H9 (cell line): ENCODE results near the gene ECSIT. TPM values are rescaled to one million over a fixed set of nuclear protein-coding genes. Genes with fewer than 3 reads are reported as not detected.
"Not testable (repeated sequence)": the region's sequence is repeated elsewhere in the genome, so short reads cannot be mapped to it uniquely, and the experiment has no call there.

Source experiments
- DNase-seq: peaks from one replicate; pipeline ENCODE4 v3.0.0-alpha.2; 2017
- H2AFZ ChIP-seq: one replicate; pipeline ENCODE4 v1.6.1; 2013; ENCODE audit warnings: mild to moderate bottlenecking, low read length, control low read depth, moderate library complexity
- H2AK5ac ChIP-seq: 2 replicates; pipeline ENCODE4 v1.6.1; 2013; ENCODE audit warnings: low read length, control low read depth, mixed read lengths; ENCODE audit not compliant: insufficient read length
- H2BK120ac ChIP-seq: one replicate; pipeline ENCODE4 v1.6.1; 2013; ENCODE audit warnings: low read depth, mild to moderate bottlenecking, low read length, control low read depth, inconsistent platforms; ENCODE audit not compliant: poor library complexity, severe bottlenecking
- H2BK12ac ChIP-seq: 2 replicates; pipeline ENCODE4 v1.6.1; 2013; ENCODE audit warnings: low read length, control low read depth, mixed read lengths, low read depth; ENCODE audit not compliant: insufficient read length
- H2BK15ac ChIP-seq: 2 replicates; pipeline ENCODE4 v1.6.1; 2013; ENCODE audit warnings: low read depth, low read length, control low read depth
- H2BK20ac ChIP-seq: one replicate; pipeline ENCODE4 v1.6.1; 2013; ENCODE audit warnings: low read depth, mild to moderate bottlenecking, low read length, control low read depth, inconsistent platforms; ENCODE audit not compliant: poor library complexity, severe bottlenecking
- H2BK5ac ChIP-seq: 2 replicates; pipeline ENCODE4 v1.6.1; 2013; ENCODE audit warnings: low read length, control low read depth, mixed read lengths; ENCODE audit not compliant: insufficient read length
- H3K14ac ChIP-seq: 2 replicates; pipeline ENCODE4 v1.6.1; 2013; ENCODE audit warnings: low read length, control low read depth; ENCODE audit not compliant: insufficient read depth
- H3K18ac ChIP-seq: 2 replicates; pipeline ENCODE4 v1.6.1; 2013; ENCODE audit warnings: low read depth, mild to moderate bottlenecking, mixed read lengths, low read length, control low read depth; ENCODE audit not compliant: insufficient read length
- H3K23ac ChIP-seq: 2 replicates; pipeline ENCODE4 v1.6.1; 2013; ENCODE audit warnings: low read length, control low read depth, mixed read lengths, low read depth; ENCODE audit not compliant: insufficient read length
- H3K23me2 ChIP-seq: 2 replicates; pipeline ENCODE4 v1.6.1; 2013; ENCODE audit warnings: low read depth, mild to moderate bottlenecking, mixed read lengths, low read length, control low read depth; ENCODE audit not compliant: insufficient read length, poor library complexity, severe bottlenecking
- H3K27ac ChIP-seq: 2 replicates; pipeline ENCODE4 v1.5.1; 2013; ENCODE audit warnings: low read length, control low read depth, mixed read lengths, low read depth; ENCODE audit not compliant: insufficient read length
- H3K27me3 ChIP-seq: 2 replicates; pipeline ENCODE4 v1.6.1; 2013; ENCODE audit warnings: low read length, control low read depth, inconsistent platforms; ENCODE audit not compliant: insufficient read depth
- H3K4ac ChIP-seq: 2 replicates; pipeline ENCODE4 v1.6.1; 2013; ENCODE audit warnings: low read depth, mild to moderate bottlenecking, control low read depth, inconsistent platforms, low read length, moderate library complexity
- H3K4me1 ChIP-seq: 2 replicates; pipeline ENCODE4 v1.6.1; 2013; ENCODE audit warnings: low read length, control low read depth, inconsistent platforms; ENCODE audit not compliant: insufficient read depth
- H3K4me2 ChIP-seq: 2 replicates; pipeline ENCODE4 v1.6.1; 2013; ENCODE audit warnings: low read length, control low read depth, mixed read lengths; ENCODE audit not compliant: insufficient read length, insufficient read depth
- H3K56ac ChIP-seq: 2 replicates; pipeline ENCODE4 v1.6.1; 2013; ENCODE audit warnings: low read depth, mild to moderate bottlenecking, mixed read lengths, low read length, control low read depth; ENCODE audit not compliant: insufficient read length
- H3K79me1 ChIP-seq: 2 replicates; pipeline ENCODE4 v1.6.1; 2013; ENCODE audit warnings: low read depth, mild to moderate bottlenecking, moderate library complexity, low read length, control low read depth, inconsistent platforms; ENCODE audit not compliant: insufficient read depth, poor library complexity, severe bottlenecking
- H3K79me2 ChIP-seq: 2 replicates; pipeline ENCODE4 v1.6.1; 2013; ENCODE audit warnings: low read length, control low read depth, inconsistent platforms; ENCODE audit not compliant: insufficient read depth
- H3K9ac ChIP-seq: 2 replicates; pipeline ENCODE4 v1.6.1; 2013; ENCODE audit warnings: low read length, control low read depth, mixed read lengths; ENCODE audit not compliant: insufficient read length; ENCODE audit errors: extremely low read depth
- H3K9me3 ChIP-seq: one replicate; pipeline ENCODE4 v1.6.1; 2013; ENCODE audit warnings: low read depth, low read length, inconsistent platforms; ENCODE audit not compliant: control insufficient read depth
- H3T11ph ChIP-seq: one replicate; pipeline ENCODE4 v1.6.1; 2013; ENCODE audit warnings: mild to moderate bottlenecking, low read length, control low read depth, inconsistent platforms
- H4K20me1 ChIP-seq: one replicate; pipeline ENCODE4 v1.6.1; 2013; ENCODE audit not compliant: control insufficient read depth, insufficient read length, insufficient read depth
- H4K5ac ChIP-seq: 2 replicates; pipeline ENCODE4 v1.6.1; 2013; ENCODE audit warnings: low read depth, mild to moderate bottlenecking, mixed read lengths, low read length, control low read depth; ENCODE audit not compliant: insufficient read length
- H4K8ac ChIP-seq: replicated peaks from 2 replicates; pipeline ENCODE4 v1.6.1; 2013; ENCODE audit warnings: low read length, control low read depth, mixed read lengths, low read depth; ENCODE audit not compliant: insufficient read length
- H4K91ac ChIP-seq: 2 replicates; pipeline ENCODE4 v1.6.1; 2013; ENCODE audit warnings: low read depth, mild to moderate bottlenecking, moderate library complexity, mixed read lengths, low read length, control low read depth; ENCODE audit not compliant: insufficient read length
- H3K27ac Mint-ChIP-seq, 3 experiments: 2 replicates in 2 of 3; 3 replicates in 1 of 3; pipeline ENCODE4 v1.8.0; 2020 to 2021; ENCODE audit warnings: mixed read lengths in 3 of 3, mild to moderate bottlenecking in 1 of 3, moderate library complexity in 1 of 3
- H3K27me3 Mint-ChIP-seq: 2 replicates; pipeline ENCODE4 v1.8.0; 2021; ENCODE audit warnings: low read depth, mild to moderate bottlenecking, moderate library complexity, mixed read lengths
- H3K36me3 Mint-ChIP-seq, 3 experiments: 2 replicates in 2 of 3; 3 replicates in 1 of 3; pipeline ENCODE4 v1.8.0; 2020 to 2021; ENCODE audit warnings: low read depth in 3 of 3, mixed read lengths in 3 of 3; ENCODE audit not compliant: insufficient read depth in 1 of 3
- H3K4me1 Mint-ChIP-seq, 2 experiments: 2 replicates each; pipeline ENCODE4 v1.8.0; 2020; ENCODE audit warnings: mixed read lengths in 2 of 2
- H3K4me3 Mint-ChIP-seq, 2 experiments: 2 replicates in 1 of 2; 3 replicates in 1 of 2; pipeline ENCODE4 v1.8.0; 2020 to 2021; ENCODE audit warnings: mild to moderate bottlenecking in 2 of 2, mixed read lengths in 2 of 2, moderate library complexity in 1 of 2
- H3K9me3 Mint-ChIP-seq, 2 experiments: 2 replicates in 1 of 2; 3 replicates in 1 of 2; pipeline ENCODE4 v1.8.0; 2020; ENCODE audit warnings: mild to moderate bottlenecking in 2 of 2, mixed read lengths in 2 of 2, moderate library complexity in 1 of 2
- WGBS: extraction: QIAGEN DNeasy Blood & Tissue Kit; methylation state at CpG from one replicate; pipeline ENCODE4 v1.1.7; 2013; ENCODE audit warnings: missing lambda C conversion rate, low lambda C conversion rate, mixed read lengths; ENCODE audit not compliant: insufficient read length; ENCODE audit errors: extremely low coverage; 5-methylcytosine and 5-hydroxymethylcytosine counted together
- total RNA-seq: library from RNA; stranded (reverse); gene quantifications from 2 replicates; pipeline ENCODE4 v1.2.1, GENCODE V29; 2021
- TF ChIP-seq, protein P1 (sequence below): fragments of 200-600 bp; sonication (generic); conservative IDR thresholded peaks from 3 replicates; pipeline ENCODE4 v1.8.0; 2021; ENCODE audit warnings: antibody characterized with exemption, mild to moderate bottlenecking

The ECSIT gene
- total RNA-seq, 1 experiment from 2014 or later: 42.4 TPM

DNA sequence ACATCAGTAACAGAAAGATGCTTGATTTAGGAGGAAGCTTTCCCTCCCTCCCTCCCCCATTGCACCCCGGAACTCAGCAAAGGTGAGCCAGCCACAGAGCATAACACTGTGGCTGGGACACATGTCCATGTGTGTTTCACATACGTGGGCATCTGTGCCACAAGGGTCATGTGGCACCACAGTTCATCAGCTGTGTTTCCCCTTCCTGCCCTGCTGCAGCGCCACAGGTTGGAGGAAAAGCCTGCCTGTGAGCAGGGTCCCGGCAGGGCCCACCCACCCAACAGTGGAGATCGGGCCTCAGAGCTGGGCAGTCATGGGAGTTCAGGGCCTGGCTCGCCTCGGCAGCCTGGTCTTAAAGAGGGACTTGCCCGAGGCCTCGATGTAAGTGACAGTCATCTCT lies 45.8 kb upstream of the ECSIT start:
- Histone ChIP-seq H2BK120ac (no peak overlapping the region), H2AK5ac (no peak overlapping the region), H4K8ac (no peak overlapping the region), H3K27me3 (no peaks in the 10 kb centered on the region), H3K79me2 (no peaks in the 10 kb centered on the region), H4K5ac (no peak overlapping the region), H3T11ph (no peak overlapping the region), H2BK12ac (no peak overlapping the region), H3K9me3 (no peaks in the 10 kb centered on the region), H3K23ac (no peak overlapping the region), H2BK20ac (no peak overlapping the region), H2AFZ (no peak overlapping the region), H3K14ac (no peak overlapping the region; the same call in 1 of the 2 replicates), H3K4me1 (no peaks in the 10 kb centered on the region), H2BK15ac (no peak overlapping the region), H3K4me2 (no peak overlapping the region), H4K20me1 (no peaks in the 10 kb centered on the region), H3K23me2 (peaks cover 4% of the 10 kb centered on the region), H3K27ac (no peak overlapping the region), H4K91ac (no peak overlapping the region), H3K18ac (no peak overlapping the region), H3K9ac (no peak overlapping the region), H3K79me1 (no peaks in the 10 kb centered on the region), H2BK5ac (no peak overlapping the region), H3K56ac (no peak overlapping the region), H3K4ac (no peak overlapping the region)
- H3K27ac Mint-ChIP-seq: peak overlapping the region in 1 of 3 experiments; percentile 65; a peak in 1 of 7 replicates
- H3K27me3 Mint-ChIP-seq: peaks cover 6% of the 10 kb centered on the region
- peaks cover 0 to 4% of the 10 kb centered on the region in 2 experiments; a peak in 3 of 4 replicates for H3K4me1 Mint-ChIP-seq
- no CpG with 5 or more reads among the region's 9 CpGs for WGBS
- H3K4me3 Mint-ChIP-seq: no peak overlapping the region; a peak in 1 of 5 replicates
- no peaks in the 10 kb centered on the region for H3K9me3 Mint-ChIP-seq
- no peak for DNase-seq
- TF ChIP-seq, protein P1, sequence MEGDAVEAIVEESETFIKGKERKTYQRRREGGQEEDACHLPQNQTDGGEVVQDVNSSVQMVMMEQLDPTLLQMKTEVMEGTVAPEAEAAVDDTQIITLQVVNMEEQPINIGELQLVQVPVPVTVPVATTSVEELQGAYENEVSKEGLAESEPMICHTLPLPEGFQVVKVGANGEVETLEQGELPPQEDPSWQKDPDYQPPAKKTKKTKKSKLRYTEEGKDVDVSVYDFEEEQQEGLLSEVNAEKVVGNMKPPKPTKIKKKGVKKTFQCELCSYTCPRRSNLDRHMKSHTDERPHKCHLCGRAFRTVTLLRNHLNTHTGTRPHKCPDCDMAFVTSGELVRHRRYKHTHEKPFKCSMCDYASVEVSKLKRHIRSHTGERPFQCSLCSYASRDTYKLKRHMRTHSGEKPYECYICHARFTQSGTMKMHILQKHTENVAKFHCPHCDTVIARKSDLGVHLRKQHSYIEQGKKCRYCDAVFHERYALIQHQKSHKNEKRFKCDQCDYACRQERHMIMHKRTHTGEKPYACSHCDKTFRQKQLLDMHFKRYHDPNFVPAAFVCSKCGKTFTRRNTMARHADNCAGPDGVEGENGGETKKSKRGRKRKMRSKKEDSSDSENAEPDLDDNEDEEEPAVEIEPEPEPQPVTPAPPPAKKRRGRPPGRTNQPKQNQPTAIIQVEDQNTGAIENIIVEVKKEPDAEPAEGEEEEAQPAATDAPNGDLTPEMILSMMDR: no peak
- no peaks in the 10 kb centered on the region for H3K36me3 Mint-ChIP-seq

DNA sequence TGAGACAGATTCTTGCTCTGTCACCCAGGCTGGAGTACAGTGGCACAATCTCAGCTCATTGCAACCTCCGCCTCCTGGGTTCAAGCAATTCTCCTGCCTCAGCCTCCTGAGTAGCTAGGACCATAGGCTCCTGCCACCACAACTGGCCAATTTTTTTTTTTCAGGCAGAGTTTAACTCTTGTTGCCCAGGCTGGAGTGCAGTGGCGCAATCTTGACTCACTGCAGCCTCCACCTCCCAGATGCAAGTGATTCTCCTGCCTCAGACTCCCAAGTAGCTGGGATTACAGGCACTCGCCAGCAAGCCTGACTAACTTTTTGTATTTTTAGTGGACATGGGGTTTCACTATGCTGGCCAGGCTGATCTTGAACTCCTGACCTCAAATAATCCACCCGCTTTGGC lies 44.8 kb upstream of the ECSIT start:
- not testable (repeated sequence) for H2BK120ac ChIP-seq, H3K27me3 Mint-ChIP-seq, H2BK20ac ChIP-seq, H3K23me2 ChIP-seq, DNase-seq, H3K4me1 Mint-ChIP-seq, H3K23ac ChIP-seq, H3K27me3 ChIP-seq, H3K9me3 ChIP-seq, H3K4me1 ChIP-seq, H3K4me2 ChIP-seq, H3K9ac ChIP-seq, H3K4ac ChIP-seq, H2AK5ac ChIP-seq, H3K14ac ChIP-seq, H4K8ac ChIP-seq, H2BK5ac ChIP-seq, H3K4me3 Mint-ChIP-seq, H3K36me3 Mint-ChIP-seq, H4K5ac ChIP-seq, H4K20me1 ChIP-seq, H3K9me3 Mint-ChIP-seq, H2BK12ac ChIP-seq, H2AFZ ChIP-seq, H3K79me2 ChIP-seq, H2BK15ac ChIP-seq, H4K91ac ChIP-seq, H3K18ac ChIP-seq, H3T11ph ChIP-seq, H3K79me1 ChIP-seq, H3K56ac ChIP-seq, H3K27ac ChIP-seq, H3K27ac Mint-ChIP-seq
- no CpG with 5 or more reads among the region's 4 CpGs for WGBS
